MM.1S (cell line): ENCODE measurements around the gene PROSER3.
A peak's percentile ranks its signal among the peaks of the same experiment; 100 is the strongest.

Experiments
- DNase-seq: peaks from one replicate; pipeline ENCODE4 v3.0.0-alpha.2; 2015
- H2AFZ ChIP-seq: fragments of 300-600 bp; sonication (generic); 2 replicates; pipeline ENCODE4 v1.6.0; 2016; ENCODE audit warnings: antibody characterized with exemption, low read length
- H3F3A ChIP-seq: fragments of 300-600 bp; sonication (generic); 2 replicates; pipeline ENCODE4 v1.6.1; 2016; ENCODE audit warnings: mild to moderate bottlenecking, antibody characterized with exemption, low read length, moderate library complexity, mixed read lengths; ENCODE audit not compliant: insufficient read depth
- H3K27ac ChIP-seq: fragments of 300-600 bp; sonication (generic); 2 replicates; pipeline ENCODE4 v1.5.1; 2016; ENCODE audit warnings: mild to moderate bottlenecking, low read length
- H3K27me3 ChIP-seq: fragments of 300-600 bp; sonication (generic); replicated peaks from 2 replicates; pipeline ENCODE4 v1.6.0; 2016; ENCODE audit warnings: low read length; ENCODE audit not compliant: insufficient read depth
- H3K36me3 ChIP-seq: fragments of 300-600 bp; sonication (generic); replicated peaks from 2 replicates; pipeline ENCODE4 v1.6.1; 2016; ENCODE audit warnings: mild to moderate bottlenecking, low read length, mixed read lengths; ENCODE audit not compliant: insufficient read depth
- H3K4me1 ChIP-seq: fragments of 300-600 bp; sonication (generic); 2 replicates; pipeline ENCODE4 v1.6.1; 2016; ENCODE audit warnings: low read length, mixed read lengths
- H3K4me2 ChIP-seq: fragments of 300-600 bp; sonication (generic); 2 replicates; pipeline ENCODE4 v1.6.0; 2016; ENCODE audit warnings: low read depth, low read length
- H3K4me3 ChIP-seq: fragments of 300-600 bp; sonication (generic); 2 replicates; pipeline ENCODE4 v1.5.1; 2016; ENCODE audit warnings: low read length, mixed read lengths
- H3K79me2 ChIP-seq: fragments of 300-600 bp; sonication (generic); 2 replicates; pipeline ENCODE4 v1.6.1; 2016; ENCODE audit warnings: mixed run types, low read length, mixed read lengths
- H3K9ac ChIP-seq: fragments of 300-600 bp; sonication (generic); 2 replicates; pipeline ENCODE4 v1.6.1; 2016; ENCODE audit warnings: low read length, mixed read lengths
- H3K9me2 ChIP-seq: fragments of 300-600 bp; sonication (generic); replicated peaks from 2 replicates; pipeline ENCODE4 v1.6.1; 2016; ENCODE audit warnings: mild to moderate bottlenecking, low read length, mixed read lengths; ENCODE audit not compliant: insufficient read depth
- H3K9me3 ChIP-seq: fragments of 300-600 bp; sonication (generic); replicated peaks from 2 replicates; pipeline ENCODE4 v1.6.1; 2016; ENCODE audit warnings: mild to moderate bottlenecking, low read length, mixed read lengths; ENCODE audit not compliant: insufficient read depth
- H4K20me1 ChIP-seq: fragments of 300-600 bp; sonication (generic); 2 replicates; pipeline ENCODE4 v1.6.1; 2016; ENCODE audit warnings: mild to moderate bottlenecking, low read length, moderate library complexity, mixed read lengths; ENCODE audit not compliant: insufficient read depth
- CTCF ChIP-seq: fragments of 300-600 bp; sonication (generic); IDR thresholded peaks from 2 replicates; pipeline ENCODE4 v1.5.1; 2016; ENCODE audit warnings: antibody characterized with exemption, low read length, mixed read lengths
- EZH2 ChIP-seq: fragments of 300-600 bp; sonication (generic); optimal IDR thresholded peaks from 2 replicates; pipeline ENCODE3; 2017; ENCODE audit warnings: low read depth, mild to moderate bottlenecking, antibody characterized with exemption, low read length, mixed read lengths
- EZH2phosphoT487 ChIP-seq: fragments of 300-600 bp; sonication (generic); IDR thresholded peaks from 2 replicates; pipeline ENCODE4 v1.6.1; 2018; ENCODE audit warnings: antibody characterized with exemption, low read length

PROSER3 gene

GRCh38 chr19:35742121-35742724 lies 15.8 kb upstream of the PROSER3 start, which contains the start of gene IGFLR1:
Gene IGFLR1, minus strand, starts transcription at chr19:35742452. Its CDS starts 1,272 bp downstream, at chr19:35741180.
- Histone ChIP-seq H3K9me2 (no peaks in the 10 kb centered on the region), H3K9me3 (no peaks in the 10 kb centered on the region), H4K20me1 (no peaks in the 10 kb centered on the region), H3K27ac (peak within 1 kb of the TSS; percentile 90), H3K79me2 (peaks cover 26% of the 10 kb centered on the region), H3K4me1 (peaks cover 23% of the 10 kb centered on the region), H2AFZ (peak within 1 kb of the TSS; percentile 57), H3K27me3 (no peaks in the 10 kb centered on the region), H3K9ac (peak within 1 kb of the TSS; percentile 66), H3F3A (peaks cover 27% of the 10 kb centered on the region; the same call in 1 of the 2 replicates), H3K4me2 (peak within 1 kb of the TSS; percentile 87), H3K36me3 (no peaks in the 10 kb centered on the region), H3K4me3 (peak within 1 kb of the TSS; percentile 51)
- DNase-seq = peak; percentile 69
- TF ChIP-seq EZH2phosphoT487 = no peak
- TF ChIP-seq EZH2 = no peak
- no peak for TF ChIP-seq CTCF

GRCh38 chr19:35743640-35744429 lies 14.1 kb upstream of the PROSER3 start:
- Histone ChIP-seq H2AFZ (no peak overlapping the region), H3K79me2 (peaks cover 33% of the 10 kb centered on the region), H3K9me3 (no peaks in the 10 kb centered on the region), H3F3A (peaks cover 26% of the 10 kb centered on the region; the same call in 1 of the 2 replicates), H3K36me3 (no peaks in the 10 kb centered on the region), H3K4me3 (peak overlapping the region; percentile 90), H3K9me2 (no peaks in the 10 kb centered on the region), H3K27me3 (no peaks in the 10 kb centered on the region), H4K20me1 (no peaks in the 10 kb centered on the region), H3K9ac (peak overlapping the region; percentile 84; the same call in 1 of the 2 replicates), H3K27ac (peak overlapping the region; percentile 90; the same call in 1 of the 2 replicates), H3K4me1 (peaks cover 23% of the 10 kb centered on the region), H3K4me2 (peak overlapping the region; percentile 88)
- TF ChIP-seq EZH2phosphoT487 (no peak), EZH2 (no peak), CTCF (no peak)
- no peak for DNase-seq

- no peaks in the 10 kb centered on the region for H3K36me3 ChIP-seq
- H3K4me3 ChIP-seq = peak overlapping the region; percentile 90
- H3K4me2 ChIP-seq = peak overlapping the region; percentile 88
- H4K20me1 ChIP-seq = no peaks in the 10 kb centered on the region
- peak; percentile 29 for TF ChIP-seq CTCF
- no peak for TF ChIP-seq EZH2
- peak overlapping the region; percentile 84 for H3K9ac ChIP-seq
- H3K9me3 ChIP-seq = no peaks in the 10 kb centered on the region
- peaks cover 22% of the 10 kb centered on the region; the same call in 1 of the 2 replicates for H3F3A ChIP-seq
- peak overlapping the region; percentile 90 for H3K27ac ChIP-seq
- H3K4me1 ChIP-seq = peaks cover 26% of the 10 kb centered on the region
- peak overlapping the region; percentile 63 for H2AFZ ChIP-seq
- H3K79me2 ChIP-seq = peaks cover 37% of the 10 kb centered on the region
- DNase-seq = peak; percentile 95
- no peaks in the 10 kb centered on the region for H3K27me3 ChIP-seq
- no peaks in the 10 kb centered on the region for H3K9me2 ChIP-seq
Observed at GRCh38 chr19:35744430-35745327, 13.3 kb upstream of the PROSER3 start.
